GM12878 (cell line): ENCODE measurements around the gene RIPOR3.

Source experiments
- CBX5 ChIP-seq: sonication (generic); IDR thresholded peaks from 2 replicates; pipeline ENCODE4 v1.6.1; 2016; ENCODE audit warnings: low read depth, moderate library complexity, mild to moderate bottlenecking, inconsistent platforms
- CEBPB ChIP-seq, 2 experiments: fragments of 150-350 bp in 1 of 2; IDR thresholded peaks; 2 replicates each; pipeline ENCODE4 v1.6.1; 2012 to 2014; ENCODE audit warnings: low read depth in 2 of 2, low read length in 2 of 2, borderline replicate concordance in 1 of 2, inconsistent platforms in 1 of 2
- CHD2 ChIP-seq: IDR thresholded peaks from 2 replicates; pipeline ENCODE4 v1.6.1; 2011; ENCODE audit warnings: low read depth, low read length, improper control_type of control experiment, borderline replicate concordance
- CTCF ChIP-seq, 3 experiments: IDR thresholded peaks in 2 of 3; conservative IDR thresholded peaks in 1 of 3; 2 replicates each; pipeline ENCODE4 v1.5.1; 2011; ENCODE audit warnings: low read depth in 3 of 3, low read length in 3 of 3, mild to moderate bottlenecking in 3 of 3, control low read depth in 2 of 3, moderate library complexity in 2 of 3, inconsistent platforms in 1 of 3, mixed read lengths in 1 of 3; ENCODE audit not compliant: control insufficient read depth in 2 of 3, insufficient read depth in 1 of 3; ENCODE audit errors: extremely low read depth in 1 of 3
- EP300 ChIP-seq, 2 experiments: fragments of 150-350 bp in 1 of 2; IDR thresholded peaks; 2 replicates each; pipeline ENCODE4 v1.6.1; 2011 to 2012; ENCODE audit warnings: low read depth in 2 of 2, low read length in 2 of 2, borderline replicate concordance in 1 of 2, improper control_type of control experiment in 1 of 2, inconsistent platforms in 1 of 2; ENCODE audit not compliant: control insufficient read depth in 1 of 2
- GABPA ChIP-seq: IDR thresholded peaks from 2 replicates; pipeline ENCODE4 v1.6.1; 2014; ENCODE audit warnings: antibody characterized with exemption, low read depth, mild to moderate bottlenecking, inconsistent platforms
- GATAD2B ChIP-seq: fragments of 450-650 bp; conservative IDR thresholded peaks from 2 replicates; pipeline ENCODE4 v1.6.1; 2017; ENCODE audit warnings: low read depth, mild to moderate bottlenecking, moderate library complexity
- NRF1 ChIP-seq: conservative IDR thresholded peaks from 2 replicates; pipeline ENCODE4 v1.6.1; 2011; ENCODE audit warnings: mild to moderate bottlenecking, low read depth, low read length, improper control_type of control experiment
- POLR2A ChIP-seq: IDR thresholded peaks from 2 replicates; pipeline ENCODE4 v1.6.1; 2011; ENCODE audit warnings: low read depth, mild to moderate bottlenecking, low read length
- POLR2AphosphoS5 ChIP-seq: IDR thresholded peaks from 2 replicates; pipeline ENCODE4 v1.6.1; 2011; ENCODE audit warnings: mild to moderate bottlenecking, low read length, inconsistent platforms
- SIN3A ChIP-seq: IDR thresholded peaks from 2 replicates; pipeline ENCODE4 v1.6.1; 2012; ENCODE audit warnings: low read depth, low read length, improper control_type of control experiment
- YY1 ChIP-seq: IDR thresholded peaks from 2 replicates; pipeline ENCODE4 v1.6.1; 2011; ENCODE audit warnings: low read depth, mild to moderate bottlenecking, low read length
- TF ChIP-seq, protein P1 (sequence below): fragments of 450-650 bp; IDR thresholded peaks from 2 replicates; pipeline ENCODE4 v1.6.1; 2018; ENCODE audit warnings: mild to moderate bottlenecking, low read depth, moderate library complexity; ENCODE audit not compliant: partially characterized antibody
- TF ChIP-seq, protein P2 (sequence below): IDR thresholded peaks from 2 replicates; pipeline ENCODE4 v1.6.1; 2011; ENCODE audit warnings: borderline replicate concordance, low read depth, mild to moderate bottlenecking, moderate library complexity, mixed read lengths, low read length; ENCODE audit not compliant: insufficient read depth; ENCODE audit errors: extremely low read length

- TF ChIP-seq CHD2 (no peak), CTCF (IDR thresholded peaks at IDR 0.05 in 2 of 3, conservative IDR thresholded peaks at IDR 0.05 in 1 of 3; ENCODE audit: control insufficient read depth in 2 of 3, extremely low read depth in 1 of 3, insufficient read depth in 1 of 3, low read depth in 3 of 3, low read length in 3 of 3) (no peak), CEBPB (IDR thresholded peaks at IDR 0.05; ENCODE audit: borderline replicate concordance in 1 of 2, low read depth in 2 of 2, low read length in 2 of 2) (no peak), GATAD2B (no peak), GABPA (no peak), SIN3A (no peak), POLR2A (no peak), POLR2AphosphoS5 (no peak), NRF1 (no peak), CBX5 (no peak), YY1 (no peak), EP300 (IDR thresholded peaks at IDR 0.05; ENCODE audit: borderline replicate concordance in 1 of 2, control insufficient read depth in 1 of 2, low read depth in 2 of 2, low read length in 2 of 2) (no peak)
- TF ChIP-seq, protein P1, sequence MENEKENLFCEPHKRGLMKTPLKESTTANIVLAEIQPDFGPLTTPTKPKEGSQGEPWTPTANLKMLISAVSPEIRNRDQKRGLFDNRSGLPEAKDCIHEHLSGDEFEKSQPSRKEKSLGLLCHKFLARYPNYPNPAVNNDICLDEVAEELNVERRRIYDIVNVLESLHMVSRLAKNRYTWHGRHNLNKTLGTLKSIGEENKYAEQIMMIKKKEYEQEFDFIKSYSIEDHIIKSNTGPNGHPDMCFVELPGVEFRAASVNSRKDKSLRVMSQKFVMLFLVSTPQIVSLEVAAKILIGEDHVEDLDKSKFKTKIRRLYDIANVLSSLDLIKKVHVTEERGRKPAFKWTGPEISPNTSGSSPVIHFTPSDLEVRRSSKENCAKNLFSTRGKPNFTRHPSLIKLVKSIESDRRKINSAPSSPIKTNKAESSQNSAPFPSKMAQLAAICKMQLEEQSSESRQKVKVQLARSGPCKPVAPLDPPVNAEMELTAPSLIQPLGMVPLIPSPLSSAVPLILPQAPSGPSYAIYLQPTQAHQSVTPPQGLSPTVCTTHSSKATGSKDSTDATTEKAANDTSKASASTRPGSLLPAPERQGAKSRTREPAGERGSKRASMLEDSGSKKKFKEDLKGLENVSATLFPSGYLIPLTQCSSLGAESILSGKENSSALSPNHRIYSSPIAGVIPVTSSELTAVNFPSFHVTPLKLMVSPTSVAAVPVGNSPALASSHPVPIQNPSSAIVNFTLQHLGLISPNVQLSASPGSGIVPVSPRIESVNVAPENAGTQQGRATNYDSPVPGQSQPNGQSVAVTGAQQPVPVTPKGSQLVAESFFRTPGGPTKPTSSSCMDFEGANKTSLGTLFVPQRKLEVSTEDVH, result no peak
- TF ChIP-seq, protein P2, sequence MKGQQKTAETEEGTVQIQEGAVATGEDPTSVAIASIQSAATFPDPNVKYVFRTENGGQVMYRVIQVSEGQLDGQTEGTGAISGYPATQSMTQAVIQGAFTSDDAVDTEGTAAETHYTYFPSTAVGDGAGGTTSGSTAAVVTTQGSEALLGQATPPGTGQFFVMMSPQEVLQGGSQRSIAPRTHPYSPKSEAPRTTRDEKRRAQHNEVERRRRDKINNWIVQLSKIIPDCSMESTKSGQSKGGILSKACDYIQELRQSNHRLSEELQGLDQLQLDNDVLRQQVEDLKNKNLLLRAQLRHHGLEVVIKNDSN, result no peak
These were observed 56.3 kb downstream of the RIPOR3 start for GRCh38 chr20:50635014-50635557.
